PC-9 (cell line): ENCODE measurements around the gene SIX2.

Experiments
- EZH2 ChIP-seq: fragments of 200-600 bp; sonication (generic); IDR thresholded peaks from 2 replicates; pipeline ENCODE4 v1.8.0; 2017; ENCODE audit warnings: antibody characterized with exemption, low read depth
- TF ChIP-seq, protein P1 (sequence below): fragments of 200-600 bp; sonication (generic); conservative IDR thresholded peaks from 2 replicates; pipeline ENCODE4 v1.6.1; 2017; ENCODE audit warnings: mixed run types, antibody characterized with exemption, mild to moderate bottlenecking, moderate library complexity

DNA sequence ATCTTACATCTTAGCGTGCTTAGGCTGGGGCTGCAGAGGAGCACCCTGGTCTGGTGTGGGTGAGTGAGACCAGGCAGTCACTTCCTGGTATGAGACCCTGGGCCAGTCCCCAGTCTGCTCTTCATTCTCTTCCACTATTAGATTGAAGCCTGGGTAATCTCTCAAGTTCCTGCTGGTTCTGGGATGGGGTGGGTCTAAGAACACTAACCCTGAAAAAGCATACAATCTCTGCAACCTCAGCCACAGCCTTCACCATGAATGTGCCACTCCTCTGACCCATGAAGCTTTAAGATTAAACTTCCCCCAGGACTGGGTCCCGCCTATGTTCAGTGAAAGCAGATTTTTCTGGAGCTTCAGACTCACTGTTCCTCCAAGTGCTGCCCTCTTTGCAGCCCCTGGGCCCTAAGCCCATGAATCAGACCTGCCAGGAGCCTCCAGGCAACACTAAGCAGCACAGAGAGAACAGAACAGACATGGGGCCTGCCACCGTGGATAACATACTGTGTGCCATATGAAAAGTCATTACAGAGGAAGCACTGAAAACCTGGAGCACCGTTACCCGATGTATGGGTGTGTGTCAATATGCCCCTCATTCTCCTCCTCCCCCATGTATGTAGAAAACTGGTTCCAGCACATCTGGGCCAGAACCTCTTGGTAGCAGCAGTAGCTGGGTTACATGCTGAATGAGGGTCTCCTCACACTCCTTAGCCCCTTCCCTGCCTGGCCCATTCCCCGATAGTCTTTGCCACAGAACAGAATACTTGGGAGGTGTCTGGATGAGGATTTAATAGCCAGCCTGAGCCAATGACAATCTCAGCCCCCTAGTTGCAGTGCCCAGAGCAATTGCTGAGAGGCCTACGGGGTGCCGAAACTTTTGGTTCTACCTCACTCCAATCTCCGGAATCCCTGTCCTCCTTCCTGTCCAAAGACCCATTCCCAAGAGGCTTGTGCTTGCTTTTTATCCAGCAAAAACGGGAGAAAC, 2.7 kb upstream of the SIX2 start:
- TF ChIP-seq, protein P1, sequence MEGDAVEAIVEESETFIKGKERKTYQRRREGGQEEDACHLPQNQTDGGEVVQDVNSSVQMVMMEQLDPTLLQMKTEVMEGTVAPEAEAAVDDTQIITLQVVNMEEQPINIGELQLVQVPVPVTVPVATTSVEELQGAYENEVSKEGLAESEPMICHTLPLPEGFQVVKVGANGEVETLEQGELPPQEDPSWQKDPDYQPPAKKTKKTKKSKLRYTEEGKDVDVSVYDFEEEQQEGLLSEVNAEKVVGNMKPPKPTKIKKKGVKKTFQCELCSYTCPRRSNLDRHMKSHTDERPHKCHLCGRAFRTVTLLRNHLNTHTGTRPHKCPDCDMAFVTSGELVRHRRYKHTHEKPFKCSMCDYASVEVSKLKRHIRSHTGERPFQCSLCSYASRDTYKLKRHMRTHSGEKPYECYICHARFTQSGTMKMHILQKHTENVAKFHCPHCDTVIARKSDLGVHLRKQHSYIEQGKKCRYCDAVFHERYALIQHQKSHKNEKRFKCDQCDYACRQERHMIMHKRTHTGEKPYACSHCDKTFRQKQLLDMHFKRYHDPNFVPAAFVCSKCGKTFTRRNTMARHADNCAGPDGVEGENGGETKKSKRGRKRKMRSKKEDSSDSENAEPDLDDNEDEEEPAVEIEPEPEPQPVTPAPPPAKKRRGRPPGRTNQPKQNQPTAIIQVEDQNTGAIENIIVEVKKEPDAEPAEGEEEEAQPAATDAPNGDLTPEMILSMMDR, result no peak
- no peak for TF ChIP-seq EZH2
